Right ventricle myocardium inferior (tissue), 1 donor: ENCODE results near the gene AFM. TPM values are rescaled to one million over a fixed set of nuclear protein-coding genes. Genes with fewer than 3 reads are reported as not detected.

ENCODE experiments used
- ATAC-seq: fragments of 200-7000 bp; cut with Tn5 transposase; one replicate; pipeline ENCODE4 v1.9.1; 2020; ENCODE audit warnings: mild to moderate bottlenecking, moderate library complexity
- DNase-seq: peaks from one replicate; pipeline ENCODE4 v3.0.0; 2021; ENCODE audit errors: missing footprints
- intact Hi-C: fragments of 100-400 bp; cut with DNase I; formaldehyde crosslinking; loops from one replicate; pipeline ENCODE4 v1.11.0; 2022
- total RNA-seq: library from RNA; stranded (reverse); fragmentation: NEBNext Ultra II Directional; extraction: Animal tissue kit (Norgen Biotek cat#: 25700); gene quantifications from one replicate; pipeline ENCODE4 v1.2.1, GENCODE V29; 2021
- donor health status: DM: no; HTN: yes; CAD: no; lungs with severe emphysema.

AFM gene
- total RNA-seq, 1 donor from 2014 or later: not detected

DNA sequence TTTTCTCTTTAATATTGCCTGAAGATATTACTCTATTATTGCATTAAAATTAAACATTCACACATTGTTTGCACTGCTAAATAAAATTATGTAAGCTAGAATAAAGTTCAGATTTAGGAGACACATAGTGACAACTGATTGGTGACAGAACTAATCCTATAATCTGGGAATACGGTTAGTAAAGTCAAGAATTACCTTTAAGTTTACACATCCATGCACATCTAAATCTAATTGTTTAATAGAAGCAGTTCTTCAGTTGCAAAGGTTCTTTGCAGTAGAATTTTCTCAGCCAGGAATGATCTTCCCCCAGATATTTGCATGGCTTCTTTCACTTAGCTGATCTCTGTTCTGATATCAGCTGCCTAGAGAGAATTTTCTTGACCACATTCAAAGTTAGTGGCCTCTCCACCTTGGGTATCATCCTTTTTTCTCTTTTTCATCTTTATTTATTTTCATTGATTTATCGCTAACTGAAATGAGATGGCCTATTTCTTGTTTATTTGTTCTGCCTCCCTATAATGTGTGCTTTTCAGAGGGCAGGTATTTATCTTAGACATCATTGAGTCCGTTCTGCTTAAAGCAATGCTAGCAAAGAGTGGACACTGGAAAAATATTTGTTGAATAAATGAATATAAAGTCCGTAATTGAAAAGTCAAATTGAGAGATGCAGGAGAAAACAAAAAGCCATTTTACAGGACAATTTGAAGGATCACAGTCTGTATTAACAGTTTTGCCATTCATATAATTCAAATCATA lies 32.9 kb upstream of the AFM start:
- ATAC-seq: no peak
- no peak for DNase-seq
- intact Hi-C loops: no loop called here

DNA sequence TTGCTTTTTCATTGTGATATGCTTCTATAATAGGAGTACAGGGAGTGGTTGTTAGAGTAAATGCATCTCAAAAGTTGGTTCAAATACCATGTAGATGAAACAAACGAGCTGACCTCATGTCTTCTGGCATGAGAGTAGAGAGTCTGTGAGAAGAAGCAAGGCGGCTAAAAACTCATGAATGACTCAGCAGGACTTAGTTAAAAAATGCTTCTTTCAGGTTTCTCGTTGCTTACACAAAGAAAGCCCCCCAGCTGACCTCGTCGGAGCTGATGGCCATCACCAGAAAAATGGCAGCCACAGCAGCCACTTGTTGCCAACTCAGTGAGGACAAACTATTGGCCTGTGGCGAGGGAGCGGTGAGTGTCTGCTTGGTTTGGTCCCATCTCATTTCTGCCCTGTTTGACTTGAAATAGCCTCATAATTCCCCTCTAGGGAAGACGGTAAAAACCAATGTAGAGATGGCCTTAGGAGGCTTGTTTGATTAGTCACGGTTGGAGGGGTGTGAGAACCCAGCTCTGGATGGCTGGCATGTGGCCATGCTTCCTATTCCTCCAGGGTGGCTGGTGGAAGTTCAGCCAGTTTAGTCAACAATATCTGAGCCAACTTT lies 31.0 kb upstream of the AFM start:
- peak; percentile 63 for ATAC-seq
- intact Hi-C loops: no loop called here
- peak; percentile 67 for DNase-seq

DNA sequence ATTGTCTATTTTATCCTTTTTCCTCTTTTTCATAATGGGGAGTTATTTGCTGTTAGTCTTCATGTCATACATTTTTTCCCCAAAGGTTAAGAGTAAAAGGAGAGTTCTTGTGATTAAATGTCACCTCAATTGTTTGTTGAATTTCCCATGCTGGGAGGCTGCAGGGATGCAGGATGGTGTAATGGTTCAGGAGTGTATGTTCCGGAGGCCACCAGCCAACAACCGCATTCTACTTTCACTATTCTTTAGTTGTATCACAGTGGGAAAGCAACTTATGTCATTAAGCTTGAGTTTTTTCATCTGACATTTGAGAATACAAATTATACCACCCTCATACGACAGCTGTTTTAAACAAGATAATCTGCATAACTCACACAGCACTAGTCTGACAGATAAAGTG lies 30.1 kb upstream of the AFM start:
- intact Hi-C loops: no loop called here
- DNase-seq: no peak
- no peak for ATAC-seq

DNA sequence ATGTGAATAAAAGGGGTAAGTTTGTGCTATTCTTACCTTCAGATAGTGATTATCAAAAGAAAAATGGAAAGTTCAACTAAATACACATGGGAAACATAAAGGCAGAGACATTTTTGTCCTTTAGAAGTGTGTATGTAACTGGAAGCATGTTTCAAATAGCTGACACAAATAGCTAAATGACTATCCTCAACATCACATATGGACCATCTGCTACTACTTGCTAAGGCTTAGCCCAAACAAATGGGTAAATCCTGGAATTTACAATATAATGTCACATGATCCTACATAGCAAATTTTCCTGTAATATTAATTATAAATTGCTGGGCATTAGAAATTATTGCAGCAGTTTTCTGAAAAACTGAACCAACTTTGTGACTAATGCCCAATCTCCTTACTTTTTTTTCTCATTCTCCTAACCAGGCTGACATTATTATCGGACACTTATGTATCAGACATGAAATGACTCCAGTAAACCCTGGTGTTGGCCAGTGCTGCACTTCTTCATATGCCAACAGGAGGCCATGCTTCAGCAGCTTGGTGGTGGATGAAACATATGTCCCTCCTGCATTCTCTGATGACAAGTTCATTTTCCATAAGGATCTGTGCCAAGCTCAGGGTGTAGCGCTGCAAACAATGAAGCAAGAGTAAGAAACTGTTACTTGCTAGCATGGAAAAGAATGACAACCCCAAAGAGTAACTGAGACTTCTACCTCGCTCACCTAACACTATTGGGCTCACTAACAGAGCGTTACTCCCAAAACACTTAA lies 29.4 kb upstream of the AFM start:
- ATAC-seq: no peak
- intact Hi-C loops: no loop called here
- no peak for DNase-seq

DNA sequence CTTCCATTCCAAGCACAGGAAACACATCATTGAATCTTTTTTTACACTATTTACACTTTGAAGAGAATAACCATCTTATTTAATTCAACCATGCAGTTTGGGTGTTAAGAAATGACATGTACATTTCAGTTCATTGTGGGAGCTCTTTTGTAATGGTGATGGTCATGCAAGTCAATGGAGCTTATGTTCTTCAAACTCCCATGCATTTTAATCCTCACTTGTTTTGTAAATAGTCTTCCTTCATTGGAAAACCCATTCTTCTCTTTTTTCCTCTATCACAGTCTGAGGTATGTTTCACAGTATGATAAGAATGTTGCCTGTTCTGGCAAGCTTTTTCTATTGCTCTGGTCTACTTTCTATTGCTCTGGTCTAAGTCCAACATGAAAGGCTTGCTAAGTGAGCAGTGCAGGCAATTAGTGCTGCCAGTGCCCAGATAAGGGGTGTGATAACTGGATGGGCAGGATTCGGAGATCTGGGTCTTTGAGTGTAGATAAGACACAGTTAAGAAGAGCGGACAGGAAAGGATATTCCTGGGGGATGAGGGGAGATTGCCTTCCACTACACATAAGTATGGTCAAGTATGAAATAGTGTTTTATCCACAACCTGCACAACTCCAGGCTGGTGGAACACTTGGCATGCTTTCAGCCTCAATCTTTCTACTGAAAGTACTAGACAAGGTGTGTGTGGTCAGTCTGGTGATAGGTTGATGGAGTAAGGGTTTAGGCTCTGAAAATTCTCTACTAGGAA lies 28.4 kb upstream of the AFM start:
- ATAC-seq (no peak), DNase-seq (no peak)
- intact Hi-C loops: no loop called here

DNA sequence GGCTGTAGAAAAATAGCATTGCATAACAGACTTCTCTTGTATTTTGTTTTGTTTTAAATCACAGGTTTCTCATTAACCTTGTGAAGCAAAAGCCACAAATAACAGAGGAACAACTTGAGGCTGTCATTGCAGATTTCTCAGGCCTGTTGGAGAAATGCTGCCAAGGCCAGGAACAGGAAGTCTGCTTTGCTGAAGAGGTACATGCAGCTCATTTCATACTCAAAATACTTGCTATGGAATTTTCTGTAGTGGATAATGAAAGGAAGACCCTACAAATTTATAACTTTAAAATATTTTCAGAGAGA lies 27.9 kb upstream of the AFM start:
- no peak for ATAC-seq
- no peak for DNase-seq
- intact Hi-C loops: no loop called here

DNA sequence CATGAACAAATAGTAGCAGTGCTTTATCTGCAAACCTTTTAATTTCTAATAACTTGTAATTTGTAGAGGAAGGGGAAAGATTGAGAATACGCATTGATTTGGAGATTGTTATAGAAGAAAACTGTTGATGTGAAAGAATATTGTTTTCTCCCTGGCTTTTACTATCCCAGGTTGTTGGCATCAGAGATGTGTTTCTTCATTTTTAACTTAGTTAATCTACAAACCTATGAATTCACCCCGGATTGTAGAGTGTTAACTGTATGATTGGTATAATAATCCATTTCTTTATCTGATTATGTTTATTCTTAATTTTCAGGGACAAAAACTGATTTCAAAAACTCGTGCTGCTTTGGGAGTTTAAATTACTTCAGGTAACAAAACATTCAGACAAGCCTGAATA lies 26.6 kb upstream of the AFM start:
- ATAC-seq: no peak

DNA sequence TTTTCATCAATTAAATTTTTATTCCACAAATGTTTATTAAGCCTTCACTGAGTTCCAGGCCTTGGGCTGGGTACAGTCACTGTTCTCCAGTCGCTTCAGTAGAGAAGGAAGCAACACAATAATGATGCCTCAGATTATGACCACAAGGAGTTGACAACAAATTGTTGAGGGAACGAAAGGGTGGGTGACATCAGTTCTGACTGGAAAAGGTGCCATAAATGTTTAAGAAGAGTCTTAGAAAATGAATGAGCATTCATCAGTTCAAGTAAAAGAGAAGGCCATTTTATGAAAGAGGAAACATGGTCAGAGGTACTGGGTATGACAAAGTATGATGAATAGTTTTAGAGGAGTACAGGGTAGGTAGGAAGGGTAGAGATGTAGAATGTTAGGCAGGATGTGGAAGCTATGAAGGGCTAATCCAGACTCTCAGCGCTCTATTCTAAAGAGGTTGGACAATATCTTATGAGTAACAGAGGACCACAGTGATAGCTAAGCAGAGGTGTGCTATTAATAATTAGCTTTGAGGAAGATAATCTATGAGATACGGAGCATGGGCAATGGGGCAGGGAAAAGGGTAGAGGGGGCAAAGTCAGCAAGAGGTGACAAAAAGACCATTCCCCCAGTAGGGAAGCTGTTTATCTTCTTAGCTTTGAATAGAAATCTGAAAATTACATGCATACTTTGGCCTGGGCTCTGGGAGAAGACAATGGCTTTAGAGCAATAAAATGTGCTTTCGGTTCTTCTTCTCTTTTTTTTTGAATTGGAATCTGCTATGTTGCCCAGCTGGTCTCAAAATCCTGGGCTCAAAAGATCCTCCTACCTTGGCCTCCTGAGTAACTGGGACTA lies 25.1 kb upstream of the AFM start:
- intact Hi-C loops: no loop called here
- ATAC-seq: no peak
- DNase-seq: no peak

More for the DNA sequence above, 26.6 kb upstream of the AFM start:
- intact Hi-C loops: no loop called here
- DNase-seq: no peak

DNA sequence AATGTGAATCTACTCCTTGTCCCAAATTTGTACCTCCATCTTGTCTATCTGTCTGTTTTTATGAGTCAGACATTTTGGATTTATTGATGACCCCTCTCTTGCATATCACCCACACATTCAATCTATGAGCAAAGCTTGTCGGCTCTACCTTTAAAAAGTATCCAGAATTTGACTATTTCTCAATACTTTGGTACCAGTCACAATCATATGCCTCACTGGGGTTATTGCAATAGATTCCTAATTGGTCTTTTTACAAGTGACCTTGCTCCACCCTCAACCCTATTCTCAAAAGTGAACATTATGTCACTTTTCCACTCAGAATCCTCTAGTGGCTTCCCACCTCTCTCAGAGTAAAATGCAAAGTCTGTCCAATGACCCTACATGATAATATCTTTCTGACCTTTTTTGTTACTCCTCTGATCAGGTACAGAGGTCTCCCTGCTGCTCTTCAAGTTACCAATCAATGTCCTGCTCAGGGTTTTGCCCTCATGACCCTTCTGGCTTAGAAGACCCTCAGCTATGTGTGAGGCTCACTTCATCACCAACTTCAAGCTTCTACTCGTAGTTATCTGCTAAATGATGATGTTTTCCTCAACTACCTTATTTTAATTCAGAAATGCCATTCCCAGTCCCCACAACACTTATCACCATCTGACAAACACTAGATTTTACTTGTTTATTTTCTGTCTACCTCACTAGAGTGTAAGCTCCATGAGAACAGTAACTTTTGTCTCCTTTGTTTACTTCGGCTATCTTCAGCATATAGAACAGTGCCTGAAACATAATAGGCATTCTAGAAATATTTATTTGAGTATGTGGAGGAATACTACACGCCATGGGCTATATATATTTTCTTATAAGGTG lies 23.1 kb upstream of the AFM start:
- ATAC-seq (no peak), DNase-seq (no peak)
- intact Hi-C loops: no loop called here

DNA sequence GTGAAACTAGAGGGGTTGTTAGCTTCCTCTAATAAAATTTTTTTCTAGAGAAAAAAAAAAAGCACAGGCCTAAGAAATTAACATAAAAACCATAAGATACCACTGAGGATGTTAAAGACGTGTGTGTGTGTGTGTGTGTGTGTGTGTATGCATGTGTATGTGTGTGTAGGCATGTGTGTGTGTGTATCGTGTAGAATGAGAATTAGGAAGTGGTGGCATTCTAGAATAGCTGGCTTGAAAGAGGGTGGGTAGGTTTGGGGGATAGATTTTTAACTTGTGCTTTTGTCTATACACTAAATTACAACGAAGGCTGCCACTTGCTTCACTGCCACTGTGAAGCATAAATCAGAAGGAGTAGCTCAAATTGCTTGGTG lies 22.5 kb upstream of the AFM start:
- no peak for ATAC-seq
- DNase-seq: no peak
- intact Hi-C loops: no loop called here

DNA sequence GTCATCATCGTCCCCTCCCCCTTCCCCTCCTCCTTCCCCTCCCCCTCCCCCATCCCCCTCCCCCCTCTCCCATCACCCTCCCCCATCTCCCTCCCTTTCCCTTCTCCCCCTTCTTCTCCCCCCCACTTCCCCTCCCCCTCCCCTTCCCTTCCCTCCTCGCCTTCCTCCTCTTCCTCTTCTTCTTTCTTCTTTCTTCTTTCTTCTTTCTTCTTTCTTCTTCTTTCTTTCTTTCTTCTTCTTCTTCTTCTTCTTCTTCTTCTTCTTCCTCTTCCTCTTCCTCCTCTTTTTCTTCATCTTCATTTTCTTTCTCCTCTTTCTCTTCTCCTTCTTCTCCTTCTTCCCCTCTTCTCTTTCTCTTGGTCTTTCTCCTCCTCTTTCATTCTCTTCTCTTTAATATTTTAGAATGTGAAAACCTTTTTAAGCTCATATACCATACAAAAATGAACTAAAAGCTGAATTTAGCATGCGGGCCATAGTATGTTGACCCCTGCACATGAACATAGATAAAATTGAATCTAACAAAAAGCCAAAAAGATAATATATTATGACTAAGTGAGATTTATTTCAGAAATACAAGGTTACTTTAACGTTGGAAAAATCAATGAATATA lies 20.5 kb upstream of the AFM start:
- no peak for ATAC-seq
- intact Hi-C loops: no loop called here
- DNase-seq: no peak

DNA sequence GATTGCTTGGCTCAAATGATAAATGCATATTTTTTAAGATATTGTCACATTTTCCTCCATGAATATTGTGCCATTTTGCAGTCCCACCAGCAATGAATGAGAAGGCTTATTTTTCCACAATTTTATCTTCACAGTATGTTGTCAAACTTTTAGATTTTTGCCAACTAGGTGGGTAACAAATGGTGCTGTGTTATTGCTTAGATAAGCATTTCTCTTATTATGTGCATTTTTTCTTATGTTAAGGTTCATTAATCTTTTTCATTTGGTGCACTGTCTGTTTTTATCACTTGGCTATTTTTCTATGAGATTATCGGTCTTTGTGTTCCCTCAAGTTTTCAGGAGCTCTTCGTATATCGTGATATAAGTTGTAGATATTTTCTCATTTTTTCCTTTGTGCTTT lies 13.4 kb upstream of the AFM start:
- intact Hi-C loops: no loop called here
- no peak for ATAC-seq
- no peak for DNase-seq

DNA sequence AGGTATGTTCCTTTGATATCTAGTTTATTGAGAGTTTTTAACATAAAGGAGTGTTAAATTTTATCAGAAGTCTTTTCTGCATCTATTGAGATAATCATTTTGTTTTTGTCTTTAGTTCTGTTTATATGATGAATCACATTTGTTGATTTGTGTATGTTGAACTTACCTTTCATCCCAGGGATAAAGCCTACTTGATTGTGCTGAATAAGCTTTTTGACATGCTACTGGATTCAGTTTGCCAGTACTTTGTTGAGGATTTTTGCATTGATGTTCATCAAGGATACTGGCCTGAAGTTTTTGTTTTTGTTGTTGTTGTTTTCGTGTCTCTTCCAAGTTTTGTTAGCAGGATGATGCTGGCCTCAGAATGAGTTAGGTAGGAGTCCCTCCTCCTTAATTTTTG lies 10.8 kb upstream of the AFM start:
- intact Hi-C loops: no loop called here
- ATAC-seq: no peak
- no peak for DNase-seq

DNA sequence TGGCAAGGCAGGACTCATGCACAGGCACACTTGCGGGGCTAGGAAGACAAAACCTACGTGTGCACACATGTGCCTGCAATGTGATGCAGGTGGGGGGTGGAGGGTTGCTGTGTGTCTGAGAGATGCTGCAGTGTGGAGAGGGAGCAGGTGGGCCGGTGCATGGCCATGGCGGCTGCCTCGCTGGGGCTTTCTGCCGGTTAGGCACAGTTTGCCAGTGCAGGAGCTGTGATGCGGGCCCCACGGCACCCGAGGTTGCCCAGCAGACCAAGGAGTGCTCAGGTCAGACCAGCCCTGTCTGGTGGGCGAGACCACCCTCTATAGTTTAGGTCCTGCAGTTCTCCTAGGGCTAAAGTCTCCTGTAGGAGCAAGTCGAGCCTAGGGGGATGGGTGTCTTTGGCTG lies 4.4 kb upstream of the AFM start:
- no peak for ATAC-seq
- intact Hi-C loops: no loop called here
- no peak for DNase-seq

DNA sequence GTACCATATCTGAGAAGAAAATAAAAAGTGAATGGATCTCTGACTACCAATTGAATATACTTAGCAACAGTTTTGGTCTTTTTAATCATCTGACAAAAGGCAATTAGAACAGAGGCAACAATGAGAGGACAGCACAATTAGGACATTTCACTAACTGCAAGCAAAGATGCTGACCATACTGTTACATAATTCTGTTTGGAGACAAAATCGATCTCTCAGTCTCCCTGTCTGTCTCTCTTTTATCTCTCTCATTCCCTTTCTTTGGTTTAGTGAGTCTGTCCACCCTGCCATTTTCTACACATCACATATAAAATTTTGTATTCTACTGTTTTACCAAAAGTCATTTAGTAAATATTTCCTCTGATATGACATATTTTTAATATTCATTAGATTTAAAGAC lies 2.2 kb upstream of the AFM start:
- intact Hi-C loops: no loop called here
- ATAC-seq: no peak

DNA sequence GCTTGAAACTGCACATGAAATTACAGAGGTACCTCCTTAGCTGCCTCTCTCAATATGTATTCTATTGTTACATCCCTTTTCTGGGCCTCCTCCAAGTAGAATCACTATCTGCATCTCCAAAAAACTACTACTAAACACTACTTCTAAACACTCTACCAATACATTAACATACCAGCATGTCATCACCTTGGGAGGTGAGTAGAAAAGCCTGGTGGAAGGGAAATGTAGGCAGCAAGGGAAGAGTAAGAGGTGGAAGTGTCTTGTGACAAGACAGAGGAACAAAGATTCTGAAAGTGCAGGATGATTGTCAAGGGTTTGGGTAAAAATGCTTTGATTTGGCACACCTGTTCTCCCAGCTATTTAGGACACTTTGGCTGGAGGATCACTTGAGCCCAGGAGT lies 3.5 kb downstream of the AFM start:
- intact Hi-C loops: no loop called here
- DNase-seq (no peak), ATAC-seq (no peak)

More for the DNA sequence above, 2.2 kb upstream of the AFM start:
- DNase-seq: no peak

DNA sequence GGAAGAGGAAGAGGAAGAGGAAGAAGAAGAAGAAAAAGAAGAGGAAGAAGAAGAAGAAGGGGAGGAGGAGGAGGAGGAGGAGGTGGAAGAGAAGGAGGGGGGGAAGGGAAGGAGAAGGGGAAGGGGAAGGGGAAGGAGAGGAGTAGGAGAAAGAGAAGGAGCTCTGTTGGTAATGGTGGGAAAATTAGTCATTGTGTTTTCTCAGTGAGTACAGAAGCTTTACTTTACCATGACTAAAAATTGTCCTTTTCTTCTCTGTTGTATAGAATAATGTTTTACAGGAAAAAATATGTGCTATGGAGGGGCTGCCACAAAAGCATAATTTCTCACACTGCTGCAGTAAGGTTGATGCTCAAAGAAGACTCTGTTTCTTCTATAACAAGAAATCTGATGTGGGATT lies 4.1 kb downstream of the AFM start:
- no peak for ATAC-seq
- intact Hi-C loops: no loop called here
- no peak for DNase-seq

DNA sequence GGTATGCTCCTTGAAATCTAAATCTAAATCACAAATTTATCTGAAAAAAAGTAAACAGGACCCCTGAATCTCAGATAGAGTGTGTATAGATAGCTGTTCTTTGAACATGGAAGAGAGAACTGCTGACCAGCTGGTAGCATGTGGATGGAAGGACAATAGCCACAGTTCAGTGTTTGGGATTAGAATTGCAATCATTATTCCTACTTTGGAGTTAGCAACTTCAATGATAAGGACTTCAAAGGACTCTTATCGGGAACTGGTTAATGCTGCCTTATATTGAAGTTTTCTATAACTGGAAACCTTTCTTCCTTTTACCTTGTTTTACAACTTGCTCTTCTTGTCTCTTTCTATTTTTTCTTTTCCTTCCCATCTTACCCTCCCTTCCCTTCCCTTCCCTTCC lies 5.0 kb downstream of the AFM start:
- DNase-seq (no peak), ATAC-seq (no peak)
- intact Hi-C loops: no loop called here
